Raji (cell line): Measurements from ENCODE around the gene HLCS.

Experiments
- POLR2A ChIP-seq: IDR thresholded peaks from 2 replicates; pipeline ENCODE4 v1.6.1; 2011; ENCODE audit warnings: low read depth, low read length, control low read depth; ENCODE audit not compliant: insufficient read depth

HLCS gene

DNA sequence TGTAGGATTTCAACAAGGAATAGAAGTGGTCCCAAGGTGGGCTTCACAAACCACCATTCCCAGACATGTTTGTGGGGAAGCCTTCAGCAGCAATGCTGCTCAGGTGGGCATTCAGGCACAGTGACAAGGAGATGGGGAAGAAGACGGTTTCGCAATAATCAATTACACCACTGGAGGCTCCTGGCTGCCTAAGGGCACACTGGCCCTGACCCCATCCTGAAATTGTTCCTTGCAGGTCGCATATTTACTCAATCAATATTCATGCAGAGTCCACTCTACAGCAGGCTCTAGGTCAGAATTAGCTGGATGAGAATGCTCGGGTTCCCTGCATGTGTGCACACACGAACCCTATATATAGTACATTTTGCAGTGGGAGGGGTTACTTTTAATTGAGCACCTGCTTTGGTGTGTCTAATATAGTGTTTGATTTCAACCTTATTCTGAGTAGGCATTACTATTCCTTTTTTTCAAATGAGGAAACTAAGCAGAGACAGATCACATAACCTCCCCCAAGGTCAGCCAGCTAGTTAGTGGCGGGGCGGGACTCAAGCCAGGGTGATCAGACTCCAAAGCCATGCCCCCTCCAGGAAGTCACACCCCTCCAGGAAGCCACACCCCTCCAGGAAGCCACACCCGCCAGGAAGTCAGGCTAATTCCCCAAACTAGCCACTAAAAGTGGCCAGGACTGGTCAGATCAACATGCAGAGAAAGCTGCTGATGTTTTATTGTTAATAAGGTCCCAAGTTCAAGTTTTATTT, 106.5 kb downstream of the HLCS start:
- TF ChIP-seq POLR2A: no peak

DNA sequence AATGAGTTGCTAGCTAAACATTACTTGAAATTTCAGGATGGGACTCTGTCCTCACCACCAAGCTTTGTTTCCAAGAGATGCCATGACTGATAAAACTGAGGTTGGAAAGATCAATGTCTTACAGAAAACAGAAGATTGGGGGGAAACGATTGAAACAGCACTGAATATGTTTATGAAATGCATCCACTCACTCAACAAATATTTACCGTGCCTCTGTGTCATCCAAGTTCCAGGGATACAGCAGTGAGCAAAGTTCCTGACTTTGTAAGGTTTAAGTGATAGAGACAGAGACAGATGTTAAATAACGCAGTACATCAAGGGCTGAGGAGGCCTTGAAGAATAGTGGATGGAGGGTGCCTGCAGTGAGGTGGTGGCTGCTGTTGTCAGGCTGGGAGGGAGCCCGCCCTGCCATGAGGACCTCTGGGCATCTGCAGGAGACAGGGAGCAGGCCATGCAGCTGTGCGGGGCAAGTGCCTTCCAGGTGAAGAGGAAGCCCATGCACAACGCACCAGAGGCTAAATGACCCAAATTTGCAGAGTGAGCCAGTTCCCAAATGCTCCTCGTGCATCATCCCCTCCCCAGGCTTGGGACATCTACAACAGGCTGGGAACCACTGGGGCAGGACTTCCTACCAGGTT, 108.0 kb downstream of the HLCS start:
- no peak for TF ChIP-seq POLR2A

DNA sequence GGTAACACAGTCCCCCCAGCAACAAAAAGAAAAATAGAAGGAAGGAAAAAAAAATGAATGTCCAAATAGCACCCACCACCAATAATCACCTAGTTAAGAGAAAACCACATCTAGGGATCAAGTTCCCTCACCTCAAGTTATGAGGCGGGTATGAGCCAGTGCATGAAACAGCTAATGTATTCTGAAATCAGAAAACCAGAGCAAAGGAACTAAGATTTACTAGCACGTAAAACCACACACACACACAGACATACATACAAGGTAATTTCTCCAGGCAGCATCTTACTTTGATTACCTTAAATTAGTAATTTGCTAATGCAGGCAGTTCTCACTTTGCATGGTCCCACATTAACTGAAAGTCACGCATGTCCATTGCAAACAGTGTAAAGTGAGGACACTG, 109.8 kb downstream of the HLCS start:
- TF ChIP-seq POLR2A: no peak

DNA sequence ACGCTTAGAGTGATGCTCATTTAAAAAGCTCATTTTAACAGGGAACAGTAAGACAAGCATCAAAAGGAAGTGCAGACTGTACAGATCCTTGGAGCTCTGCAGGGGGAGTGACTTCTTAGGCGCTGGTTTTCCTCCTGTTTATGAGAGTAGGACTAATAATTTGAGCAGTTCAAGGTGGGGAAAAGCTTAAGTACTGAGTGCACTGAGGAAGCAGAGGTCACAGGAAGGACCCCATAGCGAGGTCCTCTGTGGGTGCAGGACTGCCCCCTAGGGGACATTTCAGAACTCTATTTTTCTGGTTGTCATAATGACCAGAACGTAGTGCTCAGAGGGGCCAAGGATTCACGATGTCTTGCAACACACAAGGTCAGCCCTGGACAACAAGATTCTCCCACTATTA, 112.1 kb downstream of the HLCS start:
- TF ChIP-seq POLR2A: no peak

DNA sequence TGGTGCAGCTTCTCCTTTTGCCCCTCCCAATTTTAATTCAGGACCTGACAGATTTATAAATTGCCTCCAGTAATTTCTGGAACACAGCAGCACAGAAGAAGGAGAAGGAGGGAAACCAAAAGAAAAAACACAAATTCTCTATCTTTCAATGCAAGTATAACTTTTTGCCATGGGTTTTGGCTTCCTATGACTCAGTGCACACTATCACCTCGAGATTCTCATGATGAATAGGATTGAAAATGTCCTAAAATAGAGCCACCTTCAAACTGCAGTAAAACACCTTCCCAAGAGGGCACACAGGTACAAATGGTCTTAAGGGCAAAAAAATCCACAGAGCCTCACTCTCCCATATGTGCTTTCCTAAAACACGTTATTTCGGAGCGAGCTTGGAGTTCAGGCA, 113.6 kb downstream of the HLCS start:
- TF ChIP-seq POLR2A: no peak

DNA sequence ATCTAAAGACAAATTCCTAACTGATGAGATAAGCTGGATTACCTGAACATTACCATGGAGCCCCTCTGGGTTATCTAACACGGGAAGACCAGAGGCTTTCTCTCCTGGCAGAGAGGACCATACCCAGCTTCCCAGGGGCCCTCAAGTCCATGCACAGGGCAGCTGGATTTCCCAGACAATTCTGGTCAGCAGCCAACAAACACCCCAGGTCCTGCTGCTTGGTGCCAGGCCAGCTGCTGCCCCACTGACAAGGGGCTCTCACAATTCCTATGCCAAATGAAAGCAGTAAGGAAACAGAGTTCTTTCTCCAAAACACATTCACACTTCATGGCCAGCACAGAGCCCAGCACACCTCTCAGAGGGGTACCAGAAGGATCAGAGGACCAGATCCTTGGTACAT, 114.2 kb downstream of the HLCS start:
- TF ChIP-seq POLR2A: no peak

DNA sequence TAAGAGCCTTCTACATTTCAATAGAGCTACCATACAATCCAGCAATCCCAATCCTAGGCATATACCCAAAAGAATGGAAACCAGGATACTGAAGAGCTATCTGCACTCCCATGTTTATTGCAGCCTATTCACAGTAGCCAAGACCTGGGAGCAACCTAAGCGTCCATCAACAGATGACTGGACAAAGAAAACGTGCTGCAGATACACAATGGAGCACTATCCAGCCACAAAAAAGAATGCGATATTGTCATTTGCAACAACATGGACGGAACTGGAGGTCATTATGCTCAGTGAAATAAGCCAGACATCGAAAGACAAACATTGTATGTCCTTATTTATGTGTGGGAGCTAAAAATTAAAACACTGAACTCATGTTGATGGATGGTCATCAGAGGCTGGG, 115.3 kb downstream of the HLCS start:
- no peak for TF ChIP-seq POLR2A

DNA sequence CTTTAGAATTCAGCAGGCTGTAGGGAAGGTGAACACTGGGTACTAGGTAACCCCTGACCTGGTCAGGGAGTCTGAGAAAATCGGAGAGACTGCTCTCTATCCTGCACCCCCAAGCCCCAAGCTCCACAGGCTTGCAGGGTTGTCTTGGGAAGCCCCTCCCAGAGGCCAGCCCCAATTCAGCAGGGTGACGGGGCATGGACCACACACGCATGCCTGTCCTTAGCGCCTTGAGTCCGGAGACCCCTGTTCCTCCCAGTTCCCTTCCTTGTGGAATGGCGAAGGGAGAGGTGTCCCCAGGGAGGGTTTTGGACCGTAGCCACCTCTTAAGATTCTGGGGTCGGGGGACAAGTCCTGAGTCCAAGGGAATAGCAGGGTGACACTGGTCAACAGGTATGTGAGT, 116.1 kb downstream of the HLCS start:
- TF ChIP-seq POLR2A: no peak

DNA sequence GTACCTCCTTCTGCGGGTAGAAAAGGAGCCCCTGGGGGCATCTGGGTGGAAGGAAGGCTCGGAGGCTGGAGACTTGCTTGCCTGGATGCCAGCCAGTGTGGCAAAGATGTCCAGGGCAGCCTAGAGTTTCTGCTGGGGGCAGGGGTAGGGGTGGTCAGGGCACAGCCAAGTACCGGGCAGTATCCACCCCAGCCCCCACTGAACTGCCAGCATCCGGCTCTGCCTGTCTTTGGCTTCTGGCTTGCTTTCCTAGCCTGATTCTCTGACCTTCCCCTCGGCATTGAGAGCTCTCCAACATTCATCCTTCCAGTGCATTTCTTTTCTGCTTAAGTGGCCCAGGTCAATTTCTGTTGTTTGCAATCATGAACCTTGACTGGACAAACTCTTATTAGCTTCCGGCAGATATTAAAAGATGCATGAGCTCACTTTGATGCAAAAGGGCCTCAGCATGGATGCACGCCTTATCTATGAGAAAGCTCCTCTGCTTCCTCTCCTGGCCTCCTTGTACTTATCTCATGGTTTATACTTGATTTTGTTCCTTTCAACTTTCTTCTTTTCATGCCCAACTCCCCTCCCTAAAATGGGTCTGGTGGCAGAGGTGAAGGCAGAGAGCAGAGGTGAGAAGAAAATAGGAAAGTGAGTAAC, 116.9 kb downstream of the HLCS start:
- TF ChIP-seq POLR2A: no peak

DNA sequence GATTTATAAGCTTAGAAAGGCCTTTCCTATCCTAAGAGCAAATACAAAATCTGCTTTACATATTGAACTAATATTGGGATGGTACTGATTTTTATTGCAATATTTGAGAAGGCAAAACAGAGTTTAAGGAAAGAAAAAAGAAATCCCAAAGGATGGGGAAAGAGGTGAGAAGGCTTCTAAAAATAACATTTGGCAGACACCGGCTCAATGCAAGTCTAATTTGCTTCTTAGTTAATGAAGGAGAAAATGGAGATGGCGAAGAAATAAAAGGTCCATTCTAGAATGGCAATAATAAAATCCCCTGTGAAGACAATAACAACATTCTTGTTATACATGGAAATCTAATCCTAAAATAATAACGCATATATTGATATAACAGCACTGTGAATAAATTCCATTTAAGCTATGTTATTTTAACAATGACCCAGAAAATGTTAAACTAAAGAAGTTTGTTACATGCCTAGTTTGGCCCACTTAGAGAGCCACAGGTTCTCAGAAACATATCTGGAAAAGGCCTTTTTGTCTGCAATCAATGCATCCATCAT, 117.7 kb downstream of the HLCS start:
- no peak for TF ChIP-seq POLR2A

DNA sequence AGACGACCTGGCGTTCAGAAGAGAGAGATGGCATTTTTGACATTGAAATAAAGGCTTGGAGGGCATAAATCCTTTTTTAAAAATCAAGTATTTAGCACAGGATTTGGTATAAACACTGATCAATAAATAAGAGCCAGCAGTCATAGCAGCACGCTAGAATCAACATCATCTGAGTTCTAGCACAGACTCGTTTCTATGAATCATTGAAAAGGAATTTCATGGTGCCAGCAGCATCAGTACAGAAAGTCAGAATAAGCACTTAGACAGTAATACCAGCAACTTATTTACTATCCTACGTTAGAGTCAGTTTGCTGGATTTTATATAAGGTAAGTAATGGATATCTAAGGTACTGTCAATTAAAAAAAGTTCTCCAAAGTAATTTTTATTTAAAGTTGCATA, 119.3 kb downstream of the HLCS start:
- no peak for TF ChIP-seq POLR2A

DNA sequence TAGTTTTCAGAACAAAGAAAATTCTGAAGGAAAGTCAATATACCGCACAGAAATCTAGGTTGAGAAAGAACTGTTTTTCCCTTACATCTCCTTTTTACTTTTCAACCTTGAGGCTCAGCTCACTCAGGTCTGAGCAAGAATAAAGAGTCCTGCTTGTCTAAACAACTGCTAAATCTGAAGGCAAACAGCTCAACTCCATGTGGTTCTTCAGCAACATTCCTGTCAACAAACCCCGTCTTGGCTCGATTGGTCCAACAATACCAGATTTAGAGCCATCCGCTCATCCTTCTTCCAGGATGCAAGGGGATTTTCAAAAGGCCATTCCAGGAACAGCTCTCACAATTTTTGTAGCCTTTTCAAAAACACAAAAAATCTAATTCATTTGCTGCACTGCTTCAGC, 119.8 kb downstream of the HLCS start:
- no peak for TF ChIP-seq POLR2A

DNA sequence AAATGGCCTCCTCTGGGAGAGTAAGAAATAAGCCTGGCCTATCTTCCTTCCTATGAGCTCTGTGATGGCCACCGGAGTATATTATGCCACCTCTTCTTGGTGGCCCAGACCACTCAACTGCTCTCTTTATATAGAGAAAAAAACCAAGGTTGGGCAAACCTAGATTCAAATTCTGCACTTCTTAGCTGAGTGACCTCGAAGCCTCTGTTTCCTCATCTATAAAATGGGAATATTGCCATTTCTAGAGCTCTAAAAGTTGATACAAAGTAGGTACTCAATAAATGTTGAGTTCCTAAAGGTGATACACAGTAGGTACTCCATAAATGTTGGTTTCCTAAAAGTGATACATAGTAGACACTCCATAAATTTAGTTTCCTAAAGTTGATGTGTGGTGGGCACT, 120.7 kb downstream of the HLCS start:
- no peak for TF ChIP-seq POLR2A

DNA sequence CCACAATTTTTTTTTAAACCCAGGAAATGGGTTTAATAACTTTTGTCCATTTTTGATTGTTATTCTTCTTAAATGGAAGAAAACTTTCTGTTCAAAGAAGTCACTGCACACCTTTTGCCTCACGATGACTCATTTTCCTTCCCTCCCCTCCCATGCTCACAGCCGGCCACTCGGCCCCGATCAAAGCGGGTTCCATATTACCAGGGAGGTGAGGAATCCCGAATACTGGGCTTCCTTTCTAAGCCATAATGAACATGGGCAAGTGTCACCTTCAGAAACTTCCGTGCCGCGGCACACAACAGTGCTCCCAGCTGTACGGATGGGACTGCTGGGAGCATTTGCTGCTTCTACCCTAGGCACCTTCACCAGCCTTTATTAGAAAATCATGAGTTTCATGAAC, 121.4 kb downstream of the HLCS start:
- no peak for TF ChIP-seq POLR2A

DNA sequence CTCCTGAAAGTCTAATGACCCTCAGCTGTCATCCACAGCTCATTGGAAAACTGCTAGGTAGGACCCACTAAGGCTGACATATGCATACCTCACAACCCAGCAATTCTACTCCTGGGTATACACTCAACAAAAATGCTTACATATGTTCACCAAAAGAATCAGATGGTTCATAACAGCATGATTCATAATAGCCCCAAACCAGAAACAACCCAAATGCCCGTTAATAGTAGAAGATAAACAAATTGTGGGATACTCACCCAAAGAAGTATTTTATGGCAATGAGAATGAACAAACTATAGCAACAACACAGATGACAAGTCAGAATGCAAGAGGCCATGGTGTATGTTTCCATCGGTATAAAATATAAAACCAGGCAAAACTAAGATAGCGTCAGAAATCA, 124.6 kb downstream of the HLCS start:
- no peak for TF ChIP-seq POLR2A

DNA sequence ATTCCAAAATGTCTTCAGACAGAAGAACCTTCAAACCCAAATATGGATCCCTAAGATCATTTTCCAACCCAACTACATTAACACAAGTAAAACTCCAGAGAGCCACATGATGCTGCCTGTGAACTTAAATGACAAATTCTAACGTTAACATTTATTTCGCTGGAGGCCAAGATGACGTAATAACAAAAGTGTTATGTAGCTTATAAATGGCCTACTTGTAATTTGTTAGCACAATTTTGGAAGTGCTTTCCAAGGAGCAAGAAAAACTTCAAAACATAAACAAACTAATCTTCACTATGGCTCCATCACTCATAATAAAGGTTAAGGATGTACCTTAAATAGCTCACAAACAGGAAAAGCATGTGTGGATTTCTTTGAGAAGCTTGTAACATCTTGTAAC, 126.7 kb downstream of the HLCS start:
- no peak for TF ChIP-seq POLR2A
